GM23248 (cell line): ENCODE results near the gene WNT1.

ENCODE experiments used
- EZH2 ChIP-seq: fragments of 200-600 bp; sonication (generic); IDR thresholded peaks from 2 replicates; pipeline ENCODE4 v1.6.1; 2018; ENCODE audit warnings: antibody characterized with exemption, mild to moderate bottlenecking; ENCODE audit not compliant: insufficient read depth, poor library complexity, severe bottlenecking
- EZH2phosphoT487 ChIP-seq: fragments of 200-600 bp; sonication (generic); IDR thresholded peaks from 2 replicates; pipeline ENCODE4 v1.6.1; 2018; ENCODE audit warnings: antibody characterized with exemption, moderate library complexity, mild to moderate bottlenecking, low read depth; ENCODE audit not compliant: insufficient read depth

DNA sequence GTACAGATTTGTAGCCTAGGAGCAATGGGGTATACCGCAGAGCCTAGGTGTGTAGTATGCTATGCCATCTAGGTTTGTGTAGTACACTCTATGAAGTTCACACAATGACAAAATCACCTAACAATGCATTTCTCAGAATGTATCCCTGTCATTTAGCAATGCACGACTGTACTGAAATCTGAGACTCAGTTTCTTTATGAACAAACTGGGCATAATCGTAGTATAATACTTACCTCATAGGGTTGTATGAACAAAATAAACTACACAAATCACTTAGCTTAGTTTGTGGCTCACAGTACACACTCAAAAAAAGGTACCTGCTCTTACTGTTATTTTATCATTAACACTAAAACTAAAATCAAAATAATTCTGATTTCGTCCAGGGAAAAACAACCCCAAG lies 47.3 kb downstream of the WNT1 start:
- TF ChIP-seq EZH2: no peak
- no peak for TF ChIP-seq EZH2phosphoT487
